HepG2 (cell line): ENCODE data around the gene GNAI2. TPM values are rescaled to one million over a fixed set of nuclear protein-coding genes. Genes with fewer than 3 reads are reported as not detected.
A peak's percentile ranks its signal among the peaks of the same experiment; 100 is the strongest.

ENCODE experiments used
- CCDC6 ChIP-seq: sonication (generic); formaldehyde crosslinking; IDR thresholded peaks from 2 replicates; pipeline ENCODE4 v1.8.1; 2022; ENCODE audit warnings: mild to moderate bottlenecking, missing genetic modification reagents, moderate library complexity
- CENPBD1 ChIP-seq: sonication (generic); formaldehyde crosslinking; IDR thresholded peaks from 2 replicates; pipeline ENCODE4 v1.8.0; 2022; ENCODE audit warnings: missing genetic modification reagents, low read depth, mild to moderate bottlenecking, borderline replicate concordance
- GABPA ChIP-seq, 2 experiments: IDR thresholded peaks; 2 replicates each; pipeline ENCODE4 v1.6.1; 2011 to 2016; ENCODE audit warnings: low read depth in 2 of 2, low read length in 1 of 2, missing biosample characterization in 1 of 2, missing genetic modification characterization in 1 of 2
- GATA4 ChIP-seq: sonication (generic); IDR thresholded peaks from 2 replicates; pipeline ENCODE4 v1.6.1; 2016; ENCODE audit warnings: antibody characterized with exemption, low read depth, borderline replicate concordance
- HNRNPH1 ChIP-seq: fragments of 200-400 bp; formaldehyde crosslinking; optimal IDR thresholded peaks from 2 replicates; pipeline ENCODE3; 2017; ENCODE audit warnings: mild to moderate bottlenecking, low read depth, low read length
- IRX3 ChIP-seq: sonication (generic); formaldehyde crosslinking; IDR thresholded peaks from 2 replicates; pipeline ENCODE4 v1.8.1; 2023; ENCODE audit warnings: mild to moderate bottlenecking, low read depth, missing genetic modification reagents, borderline replicate concordance
- NFIC ChIP-seq: IDR thresholded peaks from 2 replicates; pipeline ENCODE4 v1.6.1; 2012; ENCODE audit warnings: mild to moderate bottlenecking, low read length, inconsistent platforms
- NONO ChIP-seq, 2 experiments: fragments of 450-650 bp in 1 of 2; sonication (generic) in 1 of 2; formaldehyde crosslinking in 1 of 2; IDR thresholded peaks in 1 of 2; conservative IDR thresholded peaks in 1 of 2; 2 replicates each; pipeline versions ENCODE4 v1.6.1 to v1.8.0; 2017 to 2022; ENCODE audit warnings: mild to moderate bottlenecking in 1 of 2, missing genetic modification reagents in 1 of 2, moderate library complexity in 1 of 2
- PHF20 ChIP-seq: sonication (generic); formaldehyde crosslinking; IDR thresholded peaks from 2 replicates; pipeline ENCODE4 v1.5.0; 2020; ENCODE audit warnings: mild to moderate bottlenecking, missing genetic modification reagents
- PRDM4 ChIP-seq: sonication (generic); formaldehyde crosslinking; IDR thresholded peaks from 2 replicates; pipeline ENCODE4 v1.9.0; 2021; ENCODE audit warnings: missing genetic modification reagents, borderline replicate concordance
- RCOR2 ChIP-seq: IDR thresholded peaks from 2 replicates; pipeline ENCODE4 v1.6.1; 2016; ENCODE audit warnings: missing biosample characterization, missing genetic modification reagents
- REPIN1 ChIP-seq: sonication (generic); formaldehyde crosslinking; IDR thresholded peaks from 2 replicates; pipeline ENCODE4 v1.8.0; 2022; ENCODE audit warnings: missing genetic modification reagents, low read depth, mild to moderate bottlenecking, borderline replicate concordance
- RXRB ChIP-seq: IDR thresholded peaks from 2 replicates; pipeline ENCODE4 v1.6.1; 2016; ENCODE audit warnings: borderline replicate concordance, missing genetic modification reagents, missing compliant biosample characterization
- SPEN ChIP-seq: sonication (generic); formaldehyde crosslinking; IDR thresholded peaks from 2 replicates; pipeline ENCODE4 v1.5.1; 2020; ENCODE audit warnings: low read depth, mild to moderate bottlenecking, missing genetic modification reagents
- ZMAT3 ChIP-seq: sonication (generic); formaldehyde crosslinking; conservative IDR thresholded peaks from 2 replicates; pipeline ENCODE4 v1.7.0; 2021; ENCODE audit warnings: missing genetic modification reagents
- ZNF414 ChIP-seq: sonication (generic); formaldehyde crosslinking; IDR thresholded peaks from 2 replicates; pipeline ENCODE4 v1.5.0; 2020; ENCODE audit warnings: missing genetic modification reagents
- ZNF432 ChIP-seq: sonication (generic); formaldehyde crosslinking; IDR thresholded peaks from 2 replicates; pipeline ENCODE4 v1.5.0; 2020; ENCODE audit warnings: missing genetic modification reagents, mild to moderate bottlenecking, borderline replicate concordance
- ZNF552 ChIP-seq: sonication (generic); formaldehyde crosslinking; IDR thresholded peaks from 2 replicates; pipeline ENCODE4 v1.9.0; 2022; ENCODE audit warnings: missing genetic modification reagents, mild to moderate bottlenecking, borderline replicate concordance
- ZNF770 ChIP-seq: sonication (generic); formaldehyde crosslinking; IDR thresholded peaks from 2 replicates; pipeline ENCODE4 v1.5.0; 2020; ENCODE audit warnings: mild to moderate bottlenecking, missing genetic modification reagents
- polyA plus RNA-seq, 8 experiments: library from polyadenylated mRNA; depleted of rRNA in 3 of 8; stranded (reverse) in 7 of 8; unstranded in 1 of 8; fragments of >200 nt; fragmentation: Illumina TruSeq in 4 of 8; extraction: Trizol in 4 of 8; gene quantifications; 2 replicates each; pipeline versions ENCODE4 v1.2.1 to v1.2.3, GENCODE V29; 2011 to 2016; ENCODE audit warnings: low read depth in 4 of 8, missing spikeins in 1 of 8, mixed read lengths in 1 of 8; ENCODE audit not compliant: insufficient read depth in 1 of 8
- total RNA-seq, 5 experiments: library from RNA; depleted of rRNA; stranded (reverse); fragments of >200 nt; fragmentation: Illumina TruSeq; extraction: Trizol; gene quantifications; 2 replicates each; pipeline ENCODE4 v1.2.3, GENCODE V29; 2016; ENCODE audit warnings: low read depth in 1 of 5
- TF ChIP-seq, protein P1 (sequence below): sonication (generic); formaldehyde crosslinking; IDR thresholded peaks from 2 replicates; pipeline ENCODE4 v1.5.0; 2020; ENCODE audit warnings: missing genetic modification reagents, mild to moderate bottlenecking, borderline replicate concordance

The GNAI2 gene
- total and polyA plus RNA-seq, 2 of the 13 experiments (the other 11 are each of a cell fraction or from before 2014, with no cell fraction given): 51.1 to 66.2 TPM

GRCh38 chr3:50189274-50189673, 46.7 kb upstream of the GNAI2 start (continued):
- TF ChIP-seq ZNF770 (CRISPR knock-in tag) (no peak), HNRNPH1 (no peak), ZNF552 (no peak), GATA4 (no peak), CCDC6 (CRISPR knock-in tag) (0 out of 2 replicates have a peak, but pooled peaks have one; percentile 58), SPEN (CRISPR knock-in tag) (no peak), PHF20 (no peak), GABPA (IDR thresholded peaks at IDR 0.05; ENCODE audit: low read depth, low read length) (no peak), GABPA (CRISPR knock-in tag; IDR thresholded peaks at IDR 0.05; ENCODE audit: low read depth) (no peak), ZNF414 (CRISPR knock-in tag) (no peak), ZNF432 (CRISPR knock-in tag) (no peak), IRX3 (no peak), NONO (IDR thresholded peaks at IDR 0.05) (no peak), NONO (CRISPR knock-in tag; conservative IDR thresholded peaks at IDR 0.05) (0 out of 2 replicates have a peak, but pooled peaks have one; percentile 21), REPIN1 (CRISPR knock-in tag) (peak; percentile 51; the same call in 1 of the 2 replicates), RXRB (CRISPR knock-in tag) (peak; percentile 24; the same call in 1 of the 2 replicates), ZMAT3 (CRISPR knock-in tag) (no peak), NFIC (no peak), RCOR2 (CRISPR knock-in tag) (no peak), PRDM4 (CRISPR knock-in tag) (no peak), CENPBD1 (CRISPR knock-in tag) (no peak)
- TF ChIP-seq, protein P1, sequence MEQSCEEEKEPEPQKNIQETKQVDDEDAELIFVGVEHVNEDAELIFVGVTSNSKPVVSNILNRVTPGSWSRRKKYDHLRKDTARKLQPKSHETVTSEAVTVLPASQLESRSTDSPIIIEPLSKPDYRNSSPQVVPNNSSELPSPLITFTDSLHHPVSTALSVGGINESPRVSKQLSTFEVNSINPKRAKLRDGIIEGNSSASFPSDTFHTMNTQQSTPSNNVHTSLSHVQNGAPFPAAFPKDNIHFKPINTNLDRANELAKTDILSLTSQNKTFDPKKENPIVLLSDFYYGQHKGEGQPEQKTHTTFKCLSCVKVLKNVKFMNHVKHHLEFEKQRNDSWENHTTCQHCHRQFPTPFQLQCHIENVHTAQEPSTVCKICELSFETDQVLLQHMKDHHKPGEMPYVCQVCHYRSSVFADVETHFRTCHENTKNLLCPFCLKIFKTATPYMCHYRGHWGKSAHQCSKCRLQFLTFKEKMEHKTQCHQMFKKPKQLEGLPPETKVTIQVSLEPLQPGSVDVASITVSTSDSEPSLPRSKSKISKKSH (CRISPR knock-in tag): peak; percentile 34; the same call in 1 of the 2 replicates
